IMR-90 (cell line): ENCODE results near the gene DBP. TPM values are rescaled to one million over a fixed set of nuclear protein-coding genes. Genes with fewer than 3 reads are reported as not detected.

ENCODE experiments used
- ATAC-seq: fragments of 200-7000 bp; cut with Tn5 transposase; 2 replicates; pipeline ENCODE4 v1.9.1; 2020; ENCODE audit warnings: low read depth, mild to moderate bottlenecking, moderate library complexity
- BruUV-seq: library from RNA; stranded (reverse); fragments of 400-500 nt; replicated peaks from 2 replicates; lab custom pipeline; 2021; lab: Mats Ljungman, UMichigan
- CTCF ChIA-PET: fragments of 300-600 bp; formaldehyde crosslinking; extraction: SDS; loops from one replicate; lab custom pipeline; 2021; ENCODE audit warnings: antibody characterized with exemption; lab: Yijun Ruan, JAX
- POLR2A ChIA-PET: fragments of 300-600 bp; sonication (Branson Sonifier 250); formaldehyde crosslinking; loops from one replicate; lab custom pipeline; 2022; ENCODE audit warnings: antibody characterized with exemption; ENCODE audit not compliant: unreplicated experiment; lab: Charles Lee
- DNase-seq: peaks from one replicate; pipeline ENCODE4 v3.0.0; 2013
- H2AFZ ChIP-seq: replicated peaks from 2 replicates; pipeline ENCODE3; 2013; ENCODE audit warnings: low read length, mild to moderate bottlenecking; ENCODE audit not compliant: poor library complexity
- H2AK5ac ChIP-seq: 2 replicates; pipeline ENCODE4 v1.6.1; 2013; ENCODE audit warnings: low read depth, low read length, inconsistent platforms
- H2AK9ac ChIP-seq: replicated peaks from 2 replicates; pipeline ENCODE3; 2013; ENCODE audit warnings: mild to moderate bottlenecking, low read depth, low read length, moderate library complexity; ENCODE audit not compliant: poor library complexity
- H2BK120ac ChIP-seq: 2 replicates; pipeline ENCODE4 v1.6.1; 2013; ENCODE audit warnings: low read depth, low read length, inconsistent platforms
- H2BK15ac ChIP-seq: 3 replicates; pipeline ENCODE4 v1.6.1; 2013; ENCODE audit warnings: low read depth, low read length, inconsistent platforms
- H2BK20ac ChIP-seq: 2 replicates; pipeline ENCODE4 v1.6.1; 2013; ENCODE audit warnings: low read depth, mild to moderate bottlenecking, inconsistent platforms, low read length, moderate library complexity
- H2BK5ac ChIP-seq: 2 replicates; pipeline ENCODE4 v1.6.1; 2013; ENCODE audit warnings: mild to moderate bottlenecking, low read depth, low read length, inconsistent platforms; ENCODE audit not compliant: poor library complexity, severe bottlenecking
- H3K14ac ChIP-seq: replicated peaks from 2 replicates; pipeline ENCODE4 v1.6.1; 2013; ENCODE audit warnings: low read depth, low read length, inconsistent platforms
- H3K18ac ChIP-seq: 2 replicates; pipeline ENCODE4 v1.6.1; 2013; ENCODE audit warnings: low read depth, low read length, control low read depth
- H3K23ac ChIP-seq: 2 replicates; pipeline ENCODE4 v1.6.1; 2013; ENCODE audit warnings: low read depth, low read length, inconsistent platforms
- H3K27ac ChIP-seq: 2 replicates; pipeline ENCODE4 v1.5.1; 2013; ENCODE audit warnings: mild to moderate bottlenecking, control low read depth, low read length; ENCODE audit not compliant: insufficient read depth
- H3K27me3 ChIP-seq: 2 replicates; pipeline ENCODE4 v1.6.1; 2013; ENCODE audit warnings: low read length; ENCODE audit not compliant: control insufficient read depth, insufficient read depth
- H3K36me3 ChIP-seq: 2 replicates; pipeline ENCODE4 v1.6.1; 2013; ENCODE audit warnings: low read length, mixed read lengths; ENCODE audit not compliant: control insufficient read depth, insufficient read depth
- H3K4ac ChIP-seq: 2 replicates; pipeline ENCODE4 v1.6.1; 2013; ENCODE audit warnings: low read depth, low read length, inconsistent platforms
- H3K4me1 ChIP-seq: 2 replicates; pipeline ENCODE4 v1.6.1; 2013; ENCODE audit warnings: low read length, mixed read lengths; ENCODE audit not compliant: control insufficient read depth, insufficient read depth
- H3K4me2 ChIP-seq: 2 replicates; pipeline ENCODE4 v1.6.1; 2013; ENCODE audit warnings: low read depth, mild to moderate bottlenecking, control low read depth, low read length, moderate library complexity
- H3K4me3 ChIP-seq: 2 replicates; pipeline ENCODE4 v1.5.1; 2013; ENCODE audit warnings: low read depth, mild to moderate bottlenecking, control low read depth, low read length, moderate library complexity; ENCODE audit not compliant: insufficient read depth
- H3K56ac ChIP-seq: 2 replicates; pipeline ENCODE4 v1.6.1; 2013; ENCODE audit warnings: low read length, inconsistent platforms; ENCODE audit not compliant: insufficient read depth; ENCODE audit errors: extremely low read depth
- H3K79me1 ChIP-seq, 2 experiments: 2 replicates each; pipeline ENCODE4 v1.6.1; 2013; ENCODE audit warnings: low read length in 2 of 2, inconsistent platforms in 1 of 2, low read depth in 1 of 2
- H3K9ac ChIP-seq: 2 replicates; pipeline ENCODE4 v1.6.1; 2013; ENCODE audit warnings: low read depth, low read length, control low read depth
- H3K9me1 ChIP-seq: 2 replicates; pipeline ENCODE4 v1.6.1; 2013; ENCODE audit warnings: low read length, inconsistent platforms; ENCODE audit not compliant: insufficient read depth
- H3K9me3 ChIP-seq: 2 replicates; pipeline ENCODE4 v1.6.1; 2013; ENCODE audit warnings: low read length; ENCODE audit not compliant: control insufficient read depth, insufficient read depth
- H4K20me1 ChIP-seq: 2 replicates; pipeline ENCODE4 v1.6.1; 2013; ENCODE audit warnings: low read length, inconsistent platforms; ENCODE audit not compliant: insufficient read depth
- H4K5ac ChIP-seq: 2 replicates; pipeline ENCODE4 v1.6.1; 2013; ENCODE audit warnings: mild to moderate bottlenecking, low read depth, low read length, control low read depth
- H4K8ac ChIP-seq, 2 experiments: 2 replicates each; pipeline ENCODE4 v1.6.1; 2013; ENCODE audit warnings: low read depth in 2 of 2, low read length in 2 of 2, control low read depth in 1 of 2, inconsistent platforms in 1 of 2
- H4K91ac ChIP-seq: 2 replicates; pipeline ENCODE4 v1.6.1; 2013; ENCODE audit warnings: low read depth, low read length, inconsistent platforms; ENCODE audit not compliant: insufficient read depth
- BHLHE40 ChIP-seq: fragments of 150-350 bp; IDR thresholded peaks from 2 replicates; pipeline ENCODE4 v1.6.1; 2016; ENCODE audit warnings: mild to moderate bottlenecking, low read depth, low read length
- CEBPB ChIP-seq: IDR thresholded peaks from 2 replicates; pipeline ENCODE4 v1.6.1; 2012; ENCODE audit warnings: low read depth, low read length, improper control_type of control experiment
- CHD1 ChIP-seq: IDR thresholded peaks from 2 replicates; pipeline ENCODE4 v1.6.1; 2012; ENCODE audit warnings: low read depth, low read length, improper control_type of control experiment
- FOS ChIP-seq: fragments of 150-350 bp; IDR thresholded peaks from 2 replicates; pipeline ENCODE4 v1.6.1; 2016; ENCODE audit warnings: low read depth, low read length
- MAZ ChIP-seq: IDR thresholded peaks from 2 replicates; pipeline ENCODE4 v1.6.1; 2012; ENCODE audit warnings: low read depth, mild to moderate bottlenecking, low read length, improper control_type of control experiment, moderate library complexity, borderline replicate concordance
- MXI1 ChIP-seq: IDR thresholded peaks from 2 replicates; pipeline ENCODE4 v1.6.1; 2012; ENCODE audit warnings: low read depth, mild to moderate bottlenecking, low read length, moderate library complexity, borderline replicate concordance
- POLR2A ChIP-seq: IDR thresholded peaks from 2 replicates; pipeline ENCODE4 v1.6.1; 2012; ENCODE audit warnings: mild to moderate bottlenecking, low read depth, low read length
- RAD21 ChIP-seq: IDR thresholded peaks from 2 replicates; pipeline ENCODE4 v1.6.1; 2012; ENCODE audit warnings: low read length, improper control_type of control experiment
- RCOR1 ChIP-seq: IDR thresholded peaks from 2 replicates; pipeline ENCODE4 v1.6.1; 2012; ENCODE audit warnings: mild to moderate bottlenecking, low read length, improper control_type of control experiment; ENCODE audit not compliant: insufficient replicate concordance
- SMC3 ChIP-seq: fragments of 150-350 bp; IDR thresholded peaks from 2 replicates; pipeline ENCODE4 v1.6.1; 2016; ENCODE audit warnings: low read depth, mild to moderate bottlenecking, antibody characterized with exemption, low read length, moderate library complexity
- USF2 ChIP-seq: fragments of 150-350 bp; IDR thresholded peaks from 2 replicates; pipeline ENCODE4 v1.6.1; 2017; ENCODE audit warnings: mild to moderate bottlenecking, antibody characterized with exemption, low read length, low read depth
- WGBS, 2 experiments: methylation state at CpG; one replicate each; pipeline versions ENCODE4 v1.1.5 to v1.1.7; 2013; ENCODE audit warnings: missing lambda C conversion rate in 2 of 2; ENCODE audit not compliant: insufficient read length in 1 of 2; ENCODE audit errors: extremely low coverage in 2 of 2; 5-methylcytosine and 5-hydroxymethylcytosine counted together
- dilution Hi-C: fragments of 300-500 bp; cut with HindIII; formaldehyde crosslinking; loops from one replicate; pipeline ENCODE4 v1.14.3; 2018; ENCODE audit warnings: low sequenced_read_pairs; ENCODE audit not compliant: unreplicated experiment
- in situ Hi-C: fragments of 300-500 bp; cut with MboI; formaldehyde crosslinking; loops from 3 replicates; pipeline ENCODE4 v1.14.3; 2019; ENCODE audit warnings: low sequenced_read_pairs, inconsistent platforms, mixed read lengths
- intact Hi-C: fragments of 100-400 bp; cut with micrococcal nuclease; formaldehyde crosslinking; loops from 2 replicates; pipeline ENCODE4 v1.10.0; 2022
- polyA plus RNA-seq, 3 experiments: library from polyadenylated mRNA; depleted of rRNA; stranded (reverse); fragments of >200 nt; gene quantifications; 2 replicates each; pipeline ENCODE4 v1.2.3, GENCODE V29; 2012; ENCODE audit warnings: low replicate concordance in 1 of 3
- total RNA-seq: library from RNA; depleted of rRNA; stranded (reverse); fragments of >200 nt; gene quantifications from 2 replicates; pipeline ENCODE4 v1.2.3, GENCODE V29; 2012
- TF ChIP-seq, protein P1 (sequence below): conservative IDR thresholded peaks from 2 replicates; pipeline ENCODE4 v1.5.1; 2012; ENCODE audit warnings: mild to moderate bottlenecking, low read depth, low read length, improper control_type of control experiment

DBP gene
- total and polyA plus RNA-seq, 2 of the 4 experiments (the other 2 are of a cell fraction): 3.0 to 3.6 TPM

GRCh38 chr19:48629297-48629598 is 7.9 kb downstream of the DBP start:
- H4K91ac ChIP-seq: no peak overlapping the region
- no peak overlapping the region for H4K8ac ChIP-seq
- BruUV-seq: no TSS peak
- CTCF ChIA-PET: no interaction called here
- peak overlapping the region; percentile 24 for H2AFZ ChIP-seq
- in situ Hi-C loops: no loop called here
- peaks cover 4 to 19% of the 10 kb centered on the region in 2 experiments for H3K79me1 ChIP-seq
- dilution Hi-C loops: no loop called here
- H3K9ac ChIP-seq: no peak overlapping the region
- no peak overlapping the region for H3K23ac ChIP-seq
- no peak overlapping the region for H2BK20ac ChIP-seq
- no peak overlapping the region for H3K4ac ChIP-seq
- H3K9me1 ChIP-seq: peaks cover 16% of the 10 kb centered on the region
- no peaks in the 10 kb centered on the region for H3K27me3 ChIP-seq
- DNase-seq (no peak), ATAC-seq (no peak)
- no peak overlapping the region for H2BK5ac ChIP-seq
- no peak overlapping the region for H3K4me2 ChIP-seq
- no peak overlapping the region for H3K27ac ChIP-seq
- no peak overlapping the region for H3K14ac ChIP-seq
- H2AK5ac ChIP-seq: no peak overlapping the region
- H3K4me3 ChIP-seq: no peak overlapping the region
- no peaks in the 10 kb centered on the region for H4K20me1 ChIP-seq
- peaks cover 34% of the 10 kb centered on the region for H3K4me1 ChIP-seq
- intact Hi-C loops: no loop called here
- no peak overlapping the region for H3K56ac ChIP-seq
- no peak overlapping the region for H2BK15ac ChIP-seq
- H2BK120ac ChIP-seq: no peak overlapping the region
- no peaks in the 10 kb centered on the region for H3K9me3 ChIP-seq
- H2AK9ac ChIP-seq: no peak overlapping the region
- H4K5ac ChIP-seq: no peak overlapping the region
- peaks cover 6% of the 10 kb centered on the region; the same call in 1 of the 2 replicates for H3K36me3 ChIP-seq
- TF ChIP-seq MXI1: no peak
- TF ChIP-seq, protein P1, sequence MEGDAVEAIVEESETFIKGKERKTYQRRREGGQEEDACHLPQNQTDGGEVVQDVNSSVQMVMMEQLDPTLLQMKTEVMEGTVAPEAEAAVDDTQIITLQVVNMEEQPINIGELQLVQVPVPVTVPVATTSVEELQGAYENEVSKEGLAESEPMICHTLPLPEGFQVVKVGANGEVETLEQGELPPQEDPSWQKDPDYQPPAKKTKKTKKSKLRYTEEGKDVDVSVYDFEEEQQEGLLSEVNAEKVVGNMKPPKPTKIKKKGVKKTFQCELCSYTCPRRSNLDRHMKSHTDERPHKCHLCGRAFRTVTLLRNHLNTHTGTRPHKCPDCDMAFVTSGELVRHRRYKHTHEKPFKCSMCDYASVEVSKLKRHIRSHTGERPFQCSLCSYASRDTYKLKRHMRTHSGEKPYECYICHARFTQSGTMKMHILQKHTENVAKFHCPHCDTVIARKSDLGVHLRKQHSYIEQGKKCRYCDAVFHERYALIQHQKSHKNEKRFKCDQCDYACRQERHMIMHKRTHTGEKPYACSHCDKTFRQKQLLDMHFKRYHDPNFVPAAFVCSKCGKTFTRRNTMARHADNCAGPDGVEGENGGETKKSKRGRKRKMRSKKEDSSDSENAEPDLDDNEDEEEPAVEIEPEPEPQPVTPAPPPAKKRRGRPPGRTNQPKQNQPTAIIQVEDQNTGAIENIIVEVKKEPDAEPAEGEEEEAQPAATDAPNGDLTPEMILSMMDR: no peak
- no peak for TF ChIP-seq SMC3
- TF ChIP-seq RAD21: no peak
- TF ChIP-seq USF2: no peak
- TF ChIP-seq RCOR1: no peak
- TF ChIP-seq CEBPB: no peak
- TF ChIP-seq CHD1: no peak
- no peak for TF ChIP-seq MAZ
- no peak for TF ChIP-seq POLR2A
- no peak for TF ChIP-seq FOS
- no peak for TF ChIP-seq BHLHE40
- H3K18ac ChIP-seq: no peak overlapping the region
- POLR2A ChIA-PET: no interaction called here
- WGBS, 2 experiments: 83% methylated on average over 13 of the region's 22 CpGs; no CpG with 5 or more reads in 1 of the 2 experiments
